Measurements from ENCODE around the gene ZFP36L1. TPM values are rescaled to one million over a fixed set of nuclear protein-coding genes. Genes with fewer than 3 reads are reported as not detected.

ZFP36L1 gene
- total and polyA plus RNA-seq, 9 of the 15 experiments (the other 6 are each of a cell fraction or from before 2014, with no cell fraction given): 1.3 to 26.6 (median 3.7) TPM

- peak overlapping the region in 1 of 2 experiments; percentile 37; a peak in 1 of 4 replicates for H3K9ac ChIP-seq (ENCODE audit: insufficient read depth in 1 of 2, low read depth in 2 of 2, low read length in 2 of 2)
- no peak overlapping the region; the same call in 2 of the 3 replicates for H3K27ac ChIP-seq (ENCODE audit: extremely low read depth, low read depth, low read length)
- peak; percentile 83 for TF ChIP-seq SMC3 (conservative IDR thresholded peaks at IDR 0.05; ENCODE audit: insufficient read depth, low read depth, low read length)
- no peak for TF ChIP-seq ZNF232 (CRISPR knock-in tag; IDR thresholded peaks at IDR 0.05)
- no peak for TF ChIP-seq GATAD2B (IDR thresholded peaks at IDR 0.05; ENCODE audit: borderline replicate concordance)
- TF ChIP-seq ZNF324 (CRISPR knock-in tag; IDR thresholded peaks at IDR 0.05): no peak
- TF ChIP-seq ELF1 (tag; IDR thresholded peaks at IDR 0.05): peak; percentile 61; the same call in 1 of the 2 replicates
- TF ChIP-seq POLR2B (IDR thresholded peaks at IDR 0.05; ENCODE audit: low read depth, partially characterized antibody): peak; percentile 20
- TF ChIP-seq PTTG1 (tag; IDR thresholded peaks at IDR 0.05; ENCODE audit: low read depth): no peak
- 0 out of 2 replicates have a peak, but pooled peaks have one; percentile 13 for TF ChIP-seq MYNN (IDR thresholded peaks at IDR 0.05)
- no peak for TF ChIP-seq MYNN (CRISPR knock-in tag; IDR thresholded peaks at IDR 0.05)
- no peak for TF ChIP-seq ZNF586 (CRISPR knock-in tag; conservative IDR thresholded peaks at IDR 0.05)
- peak; percentile 42 for TF ChIP-seq CCNT2 (IDR thresholded peaks at IDR 0.05; ENCODE audit: borderline replicate concordance, extremely low read depth, insufficient read length, low read depth, low read length)
- no peak for TF ChIP-seq ZBTB11 (CRISPR knock-in tag; IDR thresholded peaks at IDR 0.05)
- no peak for TF ChIP-seq CHAMP1 (IDR thresholded peaks at IDR 0.05)
- no peak for TF ChIP-seq MTA2 (IDR thresholded peaks at IDR 0.05; ENCODE audit: low read depth)
- TF ChIP-seq SMARCC2 (IDR thresholded peaks at IDR 0.05; ENCODE audit: low read depth): no peak
Measured at GRCh38 chr14:68788996-68789820, 3.7 kb downstream of the ZFP36L1 start.

More at GRCh38 chr14:68788996-68789820, 3.7 kb downstream of the ZFP36L1 start:
- in situ Hi-C loops (cut with MboI): no loop called here
- H3K4me3 ChIP-seq: no peak overlapping the region
- DNase-seq (ENCODE audit: extremely low read depth in 1 of 4, low spot score in 3 of 4) (peak; percentile 65 to 78 (median 70)), ATAC-seq (peak; percentile 64), FAIRE-seq (peak; percentile 90)
- H4K20me1 ChIP-seq (replicated peaks; ENCODE audit: control insufficient read depth, insufficient read depth, low read length): 0 out of 2 replicates have a peak, but pooled peaks cover 9% of the 10 kb centered on the region
- no peaks in the 10 kb centered on the region for H3K9me3 ChIP-seq (replicated peaks; ENCODE audit: control insufficient read depth, insufficient read depth, low read depth, low read length)
- peaks cover 25 to 30% of the 10 kb centered on the region in 2 experiments; a peak in 4 of 5 replicates for H3K4me1 ChIP-seq (replicated peaks in 1 of 2; ENCODE audit: control insufficient read depth in 2 of 2, insufficient read depth in 2 of 2, low read length in 2 of 2)
- ChIA-PET POLR2A (interaction anchor here (0.6 to 3.7 kb wide), 6 partner anchors 8 to 543 kb away, joined by 3 to 16 read pairs (median 3); no protein-coding TSS in a partner anchor), CTCF (ENCODE audit: low intra/inter-chr PET ratio) (interaction anchor here (0.5 to 1.0 kb wide), 2 partner anchors 27 to 130 kb away, joined by 3 read pairs; no protein-coding TSS in a partner anchor)
- intact Hi-C loops (cut with micrococcal nuclease): loop anchor here (1.0 to 5.0 kb wide), 2 partner anchors 42 to 73 kb away; no protein-coding TSS in a partner anchor
- H3K9me1 ChIP-seq (ENCODE audit: control insufficient read depth, insufficient read depth, low read length): no peaks in the 10 kb centered on the region
- peaks cover 54% of the 10 kb centered on the region for H3K79me2 ChIP-seq (ENCODE audit: control insufficient read depth, insufficient read depth, low read length)
- peaks cover 35% of the 10 kb centered on the region for H3K36me3 ChIP-seq (ENCODE audit: control insufficient read depth, insufficient read depth, low read length)
- no CpG with 5 or more reads among the region's 16 CpGs for WGBS (ENCODE audit: insufficient coverage, low coverage, missing lambda C conversion rate)
- BruUV-seq (replicated peaks): no TSS peak
- H3K4me2 ChIP-seq (ENCODE audit: insufficient read depth, low read length): 0 out of 2 replicates have a peak overlapping the region, but pooled peaks have one; percentile 25
- no peak overlapping the region for H2AFZ ChIP-seq (ENCODE audit: low read depth, low read length)
- H3K27me3 ChIP-seq (ENCODE audit: control insufficient read depth in 2 of 2, insufficient read depth in 2 of 2, low read length in 2 of 2): no peaks in the 10 kb centered on the region
